NCI-H2107 treated with DMSO at 0.1 percent for 48 hours (cell line): Measurements from ENCODE around the gene EYA2.

ENCODE experiments used
- DNase-seq: peaks from one replicate; lab custom pipeline; 2025; ENCODE audit not compliant: unreplicated experiment; lab: John Stamatoyannopoulos, UW

Gene EYA2

DNA sequence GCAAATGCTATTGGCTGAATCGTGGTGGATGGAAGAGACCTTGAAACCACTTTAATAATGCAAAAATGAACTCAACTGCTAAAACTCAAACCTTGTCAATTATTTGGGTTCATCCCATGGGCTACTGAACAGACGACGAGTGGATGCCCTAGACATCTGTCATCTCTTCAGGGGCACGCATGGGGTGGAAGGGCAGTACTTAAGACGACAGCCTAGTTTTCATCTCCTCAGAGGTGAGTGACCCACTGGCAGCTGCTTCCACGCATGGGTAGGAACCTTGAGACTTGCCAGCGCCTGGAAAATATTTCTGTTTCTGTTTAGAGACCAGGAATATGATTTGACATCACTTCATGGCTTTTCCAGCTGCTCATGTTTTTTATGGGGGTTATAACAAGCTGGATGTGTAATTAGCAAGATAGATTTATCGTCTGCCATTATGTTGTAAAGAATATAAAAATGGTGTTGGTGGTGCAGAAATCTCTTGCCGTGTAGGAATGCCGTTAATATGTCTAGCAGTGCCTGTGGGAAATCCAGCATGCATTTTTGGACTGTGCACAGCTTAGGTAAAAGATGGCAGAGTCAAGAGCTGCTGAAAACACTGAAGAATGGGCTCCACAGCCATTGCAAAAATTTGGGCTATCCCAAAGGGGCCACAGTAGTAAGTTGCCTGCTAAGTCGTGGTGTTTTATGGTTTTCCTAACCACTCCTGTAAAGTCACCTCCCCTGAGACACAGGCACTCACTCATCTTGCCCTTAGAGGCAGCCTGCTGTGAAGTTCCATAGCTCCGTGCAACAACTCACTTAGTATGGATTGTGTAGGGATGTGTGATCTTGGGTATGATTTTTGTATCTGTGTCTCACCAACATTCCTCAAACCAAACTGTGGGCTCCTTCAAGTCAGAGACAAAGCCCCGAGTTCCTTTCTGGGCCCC is 203.3 kb downstream of the EYA2 start:
- DNase-seq, result no peak

DNA sequence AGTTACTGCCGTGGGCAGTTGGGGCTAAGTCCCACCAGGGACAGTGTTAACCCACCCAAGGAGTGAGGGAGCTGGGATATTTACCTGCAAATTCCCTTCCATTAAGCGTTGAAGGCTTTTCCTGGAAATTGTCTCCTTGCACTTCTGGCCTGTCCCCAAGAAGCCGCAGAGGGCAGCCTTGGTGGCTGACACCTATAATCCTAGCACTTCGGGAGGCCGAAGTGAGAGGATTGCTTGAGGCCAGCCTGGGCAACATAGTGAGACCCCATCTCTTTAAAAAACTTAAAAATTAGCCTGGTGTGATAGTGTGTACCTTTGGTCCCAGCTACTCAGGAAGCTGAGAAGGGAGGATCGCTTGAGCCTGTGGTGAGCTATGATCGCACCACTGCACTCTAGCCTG is 204.4 kb downstream of the EYA2 start:
- no peak for DNase-seq

DNA sequence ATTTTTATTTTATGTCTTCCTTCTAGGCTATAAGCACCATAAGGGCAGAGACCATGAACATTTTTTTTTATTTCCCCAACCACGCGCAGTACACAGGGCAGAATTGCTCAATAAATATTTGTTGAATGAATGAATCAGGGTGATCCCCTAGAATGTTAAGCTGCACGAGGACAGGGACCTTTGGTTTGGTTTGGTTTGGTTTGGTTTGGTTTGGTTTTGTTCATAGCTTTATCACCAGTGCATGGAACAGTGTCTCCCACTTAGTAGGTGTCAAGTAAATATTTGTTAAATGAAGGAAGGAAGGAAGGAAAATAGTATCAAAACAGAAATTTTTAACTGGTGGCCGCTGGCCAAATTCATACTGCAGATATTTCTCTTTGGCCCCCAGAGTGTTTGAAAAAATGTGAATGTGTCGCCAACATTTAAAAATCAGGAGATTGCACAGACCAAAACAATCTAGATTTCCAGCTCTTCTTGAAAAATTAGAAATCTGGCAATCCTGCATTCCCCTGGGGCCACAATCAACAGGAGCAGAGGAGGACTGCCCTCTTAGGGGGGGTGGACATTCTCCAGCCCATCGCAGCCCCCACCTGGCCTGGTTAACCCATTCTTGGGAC is 205.3 kb downstream of the EYA2 start:
- DNase-seq, result no peak

- no peak for DNase-seq
These were observed 208.0 kb downstream of the EYA2 start for GRCh38 chr20:47102629-47103028.

GRCh38 chr20:47106786-47107185 is 212.1 kb downstream of the EYA2 start:
- no peak for DNase-seq

DNA sequence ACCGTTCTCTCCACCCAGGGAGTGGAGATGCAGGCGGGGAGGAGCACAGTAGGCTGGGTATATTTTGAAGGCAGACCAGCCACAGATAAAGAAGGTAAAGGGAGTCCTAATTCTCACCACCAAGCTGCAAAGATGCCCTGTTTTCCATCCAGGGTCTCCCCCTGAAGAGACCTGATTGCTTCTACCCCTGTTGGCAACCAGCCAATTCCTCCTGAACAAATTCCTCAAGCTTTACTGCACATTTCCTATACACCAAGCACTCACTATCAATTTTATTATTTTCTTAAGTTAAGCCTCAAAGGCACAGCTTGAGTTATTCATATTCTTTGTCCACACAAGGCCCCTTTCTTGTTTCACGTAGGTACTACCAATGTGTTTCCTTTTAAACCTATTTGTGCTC is 214.4 kb downstream of the EYA2 start:
- no peak for DNase-seq

DNA sequence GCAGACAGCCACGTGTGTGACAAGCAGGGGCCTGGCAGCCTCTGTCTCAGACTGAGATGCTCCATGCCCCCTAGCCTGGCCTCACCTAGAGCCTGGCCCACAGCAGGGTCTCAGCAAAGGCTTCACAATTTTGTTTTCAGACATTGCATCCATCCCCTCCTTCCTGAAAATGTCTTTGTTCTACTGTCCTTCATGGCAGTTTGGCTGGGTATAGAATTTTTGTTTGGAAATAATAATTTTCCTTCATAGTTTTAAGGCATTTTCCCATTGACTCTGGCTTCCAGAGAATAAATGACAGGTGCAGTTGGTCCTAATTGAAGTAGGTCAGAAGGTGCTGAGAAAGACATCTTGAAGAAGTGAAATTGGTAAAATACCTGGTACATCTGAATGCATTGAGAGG is 216.2 kb downstream of the EYA2 start:
- DNase-seq, result no peak

DNA sequence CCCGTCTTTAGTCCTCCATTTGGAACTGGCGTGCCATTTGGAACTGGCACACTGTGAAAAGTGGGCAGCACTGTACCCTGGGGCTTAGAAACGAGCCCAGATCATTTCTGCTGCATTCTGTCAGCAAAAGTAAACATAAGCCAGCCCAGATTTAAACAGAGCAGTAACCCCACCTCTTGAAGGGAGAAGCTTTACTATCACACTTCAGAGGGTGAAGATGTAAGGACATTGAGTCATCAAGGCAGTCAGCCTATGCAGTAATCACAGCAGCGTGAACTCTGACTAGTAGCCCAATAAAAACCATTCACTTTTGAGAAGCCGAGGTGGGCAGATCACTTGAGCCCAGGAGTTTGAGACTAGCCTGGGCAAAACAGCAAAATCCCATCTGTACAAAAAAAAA is 216.9 kb downstream of the EYA2 start:
- no peak for DNase-seq

DNA sequence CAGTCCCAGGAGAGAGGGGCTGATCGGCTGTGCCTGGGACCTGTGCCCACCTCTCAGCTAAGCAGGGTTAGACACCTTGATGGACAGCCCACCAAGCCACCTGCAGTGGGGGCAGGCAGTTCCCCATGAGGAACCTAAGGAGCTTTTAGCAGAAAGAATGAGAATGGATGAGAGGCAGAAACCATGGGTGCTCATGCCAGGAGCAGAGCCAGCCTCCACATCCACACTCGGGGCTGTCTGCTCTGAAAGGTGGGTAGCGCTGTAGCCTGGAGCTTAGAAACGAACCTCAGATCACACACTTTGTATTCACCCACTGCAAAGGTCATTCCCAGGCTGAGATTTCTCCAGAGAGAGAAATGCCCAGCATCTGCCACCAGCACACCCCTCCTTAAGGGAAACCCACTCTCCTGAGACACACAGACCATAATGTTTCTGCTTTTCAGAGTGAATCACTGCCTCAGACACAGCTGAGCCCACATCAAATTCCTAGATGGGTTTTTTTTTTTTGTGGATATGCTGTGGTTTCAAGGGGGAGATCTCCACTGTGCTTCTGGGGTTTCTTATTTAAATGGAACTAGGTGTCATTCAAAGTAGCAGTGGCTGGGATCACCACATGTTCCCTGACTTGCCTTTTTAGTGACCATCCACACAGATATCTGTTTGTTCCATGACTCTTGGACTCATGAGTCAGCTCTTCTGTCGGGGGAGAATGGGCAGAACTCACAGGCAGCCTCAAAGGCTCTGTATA is 218.9 kb downstream of the EYA2 start:
- DNase-seq, result no peak

- DNase-seq, result no peak
These were observed 221.1 kb downstream of the EYA2 start for GRCh38 chr20:47115694-47116093.

- no peak for DNase-seq
These were observed 222.7 kb downstream of the EYA2 start for GRCh38 chr20:47117371-47117770.

- no peak for DNase-seq
These were observed 223.1 kb downstream of the EYA2 start for GRCh38 chr20:47117773-47118172.

- no peak for DNase-seq
These were observed 223.6 kb downstream of the EYA2 start for GRCh38 chr20:47118206-47118605.

DNA sequence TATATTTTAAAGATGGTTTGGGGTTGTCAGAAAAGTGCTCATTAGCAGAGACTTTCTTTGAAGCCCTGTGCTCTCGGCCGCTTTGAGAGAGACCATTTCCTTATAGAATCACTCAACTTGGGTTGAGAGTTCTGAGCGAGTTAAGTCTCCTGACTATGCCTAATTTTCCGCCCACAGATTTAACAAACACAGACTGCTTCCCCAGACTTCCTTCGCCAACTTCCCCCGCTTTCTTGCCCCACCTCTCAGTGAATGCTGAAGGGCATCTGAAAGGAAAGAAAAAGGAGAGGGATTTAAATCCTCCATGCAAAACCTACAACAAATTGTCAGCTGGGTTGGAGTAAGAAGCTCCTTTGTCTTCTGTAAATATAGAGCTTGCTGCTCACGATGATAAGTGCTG is 224.0 kb downstream of the EYA2 start:
- DNase-seq, result no peak

- DNase-seq, result no peak
These were observed 225.8 kb downstream of the EYA2 start for GRCh38 chr20:47120346-47120936.

DNA sequence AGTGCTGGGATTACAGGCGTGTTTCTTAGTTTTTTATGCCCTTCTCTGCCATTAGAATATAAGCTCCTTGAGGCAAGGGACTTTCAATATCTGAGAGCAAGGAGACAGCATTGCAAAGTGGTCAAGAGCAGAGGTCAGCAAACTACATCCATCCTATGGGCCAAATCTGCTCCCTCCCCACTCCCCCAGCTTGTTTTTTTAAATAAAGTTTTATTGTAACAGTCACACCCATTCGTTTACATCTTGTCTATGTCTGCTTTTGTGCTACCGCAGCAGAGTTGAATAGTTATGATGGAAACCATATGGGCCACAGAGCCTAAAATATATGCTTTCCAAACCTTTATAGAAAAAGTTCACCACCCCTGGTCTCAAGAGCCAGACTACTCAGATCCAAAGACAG is 227.9 kb downstream of the EYA2 start:
- no peak for DNase-seq

DNA sequence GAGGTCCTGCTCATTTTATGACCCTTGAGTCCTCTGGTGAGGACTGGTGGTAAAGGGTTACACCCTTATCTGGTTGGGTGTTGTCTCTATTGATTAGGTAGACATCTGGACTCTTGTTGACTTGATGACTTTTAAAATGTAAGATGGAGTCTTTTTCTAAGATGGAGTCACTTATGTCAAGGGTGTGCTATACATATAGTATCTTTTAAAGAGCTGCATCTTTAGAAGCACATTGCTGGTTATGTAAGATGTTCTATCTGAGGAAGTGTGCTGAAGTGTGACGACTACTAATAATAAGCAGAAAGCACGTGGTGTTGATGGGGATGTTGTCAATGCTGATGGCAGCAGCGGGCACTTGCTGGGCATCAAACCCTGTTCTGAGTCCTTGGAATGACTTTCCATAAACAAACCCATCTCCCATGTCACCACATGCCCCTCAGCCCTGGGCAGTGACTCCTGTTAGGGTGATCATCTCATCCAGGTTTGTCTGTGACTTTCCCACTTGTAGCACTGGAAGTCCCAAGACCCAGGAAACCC is 229.6 kb downstream of the EYA2 start:
- no peak for DNase-seq

GRCh38 chr20:47125508-47125757 is 230.8 kb downstream of the EYA2 start:
- no peak for DNase-seq

DNA sequence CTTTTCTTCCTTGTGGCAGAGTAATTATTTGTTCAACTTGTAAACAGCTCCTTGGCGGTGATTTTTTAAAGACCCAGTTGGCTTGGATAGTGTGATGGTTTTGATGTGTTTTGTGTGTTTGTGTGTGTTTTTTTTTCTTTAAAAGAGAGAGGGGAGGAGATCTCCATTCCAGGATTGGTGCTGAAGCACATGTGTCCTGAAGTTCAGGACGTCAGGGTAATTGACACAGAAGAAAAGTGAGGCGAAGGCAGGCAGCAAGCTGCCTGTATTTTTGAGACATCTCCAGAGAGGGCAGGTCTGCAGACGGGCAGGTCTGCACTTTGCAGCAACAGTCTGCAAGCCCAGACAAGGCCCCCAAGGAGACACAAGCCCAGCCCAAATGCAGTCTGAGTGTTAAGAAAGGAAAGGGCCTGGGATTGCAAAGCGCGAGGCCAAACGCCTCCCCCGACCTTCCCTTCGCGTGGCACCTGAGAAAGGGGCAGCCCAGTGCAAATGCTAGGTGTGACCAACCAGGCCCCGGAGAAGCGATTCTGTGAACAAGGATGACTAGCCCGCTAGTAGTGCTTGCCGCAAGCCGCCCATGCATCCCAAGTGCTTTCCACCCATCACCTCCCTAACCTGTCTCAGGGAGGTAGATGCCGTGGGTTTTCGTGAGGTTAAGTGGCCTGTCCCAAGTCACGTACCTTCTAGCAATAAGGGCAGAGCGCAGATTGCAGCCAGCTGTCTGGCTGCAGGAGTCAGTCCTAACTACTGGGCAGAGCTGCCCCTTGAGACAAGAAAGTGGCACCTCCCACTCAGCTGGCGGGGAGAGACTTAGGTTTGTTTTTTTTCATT is 231.3 kb downstream of the EYA2 start:
- DNase-seq, result no peak

DNA sequence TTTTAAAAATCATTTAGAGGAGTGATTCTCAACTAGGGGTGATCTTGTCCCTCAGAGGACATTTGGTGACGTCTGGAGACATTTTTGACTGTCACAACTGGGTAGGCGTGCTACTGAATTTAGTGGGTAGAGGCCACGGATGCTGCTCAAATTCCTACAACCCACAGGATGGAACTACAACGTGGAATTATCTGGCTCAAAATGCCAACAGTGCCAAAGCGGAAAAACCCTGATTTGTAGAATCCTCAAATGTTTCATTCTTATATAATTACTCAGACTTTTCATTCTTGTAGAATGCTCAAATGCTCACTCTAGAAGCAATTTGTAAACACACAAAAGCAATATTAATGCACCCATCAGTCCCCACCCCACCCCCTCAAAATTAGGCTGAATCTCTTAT is 232.1 kb downstream of the EYA2 start:
- DNase-seq, result no peak

DNA sequence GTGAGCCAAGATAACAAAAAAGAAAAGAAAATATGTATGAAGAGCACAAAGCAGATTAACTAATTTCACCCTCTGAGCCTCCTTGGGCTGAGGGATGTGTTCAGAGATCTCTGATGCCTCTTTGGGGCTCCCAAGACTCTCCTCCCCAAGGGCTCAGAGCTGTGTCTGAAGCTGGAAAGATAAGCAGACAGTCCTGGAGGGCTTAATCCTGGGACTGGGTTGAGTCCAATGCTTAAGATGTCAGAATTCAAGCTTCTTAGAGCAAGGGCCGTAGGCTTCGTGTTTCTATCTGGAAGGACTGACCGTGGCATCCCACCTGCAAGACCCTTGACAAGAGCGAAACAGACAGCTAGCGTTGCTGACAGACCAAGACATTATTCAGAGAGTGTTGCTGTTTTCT is 232.9 kb downstream of the EYA2 start:
- no peak for DNase-seq
